HepG2 (cell line): ENCODE results near the gene DLG2. TPM values are rescaled to one million over a fixed set of nuclear protein-coding genes. Genes with fewer than 3 reads are reported as not detected.

ENCODE experiments used
- ATF3 ChIP-seq: sonication (generic); formaldehyde crosslinking; IDR thresholded peaks from 2 replicates; pipeline ENCODE4 v1.4.0; 2020; ENCODE audit warnings: missing genetic modification reagents
- HCFC1 ChIP-seq: fragments of 150-350 bp; IDR thresholded peaks from 2 replicates; pipeline ENCODE4 v1.6.1; 2014; ENCODE audit warnings: low read depth, low read length
- KDM4B ChIP-seq: sonication (generic); formaldehyde crosslinking; IDR thresholded peaks from 2 replicates; pipeline ENCODE4 v1.4.0; 2020; ENCODE audit warnings: missing genetic modification reagents
- KDM5A ChIP-seq: fragments of 200-600 bp; sonication (generic); IDR thresholded peaks from 2 replicates; pipeline ENCODE4 v1.7.0; 2018; ENCODE audit warnings: antibody characterized with exemption, mild to moderate bottlenecking, low read length, borderline replicate concordance
- NR2F1 ChIP-seq, 2 experiments: fragments of 450-650 bp in 1 of 2; formaldehyde crosslinking in 1 of 2; IDR thresholded peaks; 2 replicates each; pipeline versions ENCODE4 v1.5.0 to v1.6.1; 2016 to 2020; ENCODE audit warnings: mild to moderate bottlenecking in 1 of 2, missing compliant biosample characterization in 1 of 2, missing genetic modification reagents in 1 of 2, moderate library complexity in 1 of 2
- POLR2G ChIP-seq: fragments of 200-400 bp; formaldehyde crosslinking; IDR thresholded peaks from 2 replicates; pipeline ENCODE4 v1.6.1; 2018; ENCODE audit warnings: mild to moderate bottlenecking, low read depth, low read length, moderate library complexity
- PPARG ChIP-seq: conservative IDR thresholded peaks from 2 replicates; pipeline ENCODE4 v1.6.1; 2016; ENCODE audit warnings: missing biosample characterization, missing genetic modification reagents
- THAP11 ChIP-seq: IDR thresholded peaks from 2 replicates; pipeline ENCODE4 v1.6.1; 2016; ENCODE audit warnings: missing biosample characterization, missing genetic modification reagents
- UBTF ChIP-seq: sonication (generic); formaldehyde crosslinking; IDR thresholded peaks from 2 replicates; pipeline ENCODE4 v1.4.0; 2020; ENCODE audit warnings: mild to moderate bottlenecking, missing genetic modification reagents
- ZBTB10 ChIP-seq: sonication (generic); formaldehyde crosslinking; IDR thresholded peaks from 2 replicates; pipeline ENCODE4 v1.4.0; 2020; ENCODE audit warnings: missing genetic modification reagents, borderline replicate concordance
- ZBTB38 ChIP-seq: sonication (generic); formaldehyde crosslinking; IDR thresholded peaks from 2 replicates; pipeline ENCODE4 v1.5.1; 2020; ENCODE audit warnings: mild to moderate bottlenecking, missing genetic modification reagents
- ZFX ChIP-seq: sonication (generic); formaldehyde crosslinking; IDR thresholded peaks from 2 replicates; pipeline ENCODE4 v1.4.0; 2020; ENCODE audit warnings: mild to moderate bottlenecking, low read depth, missing genetic modification reagents, moderate library complexity
- ZNF251 ChIP-seq: sonication (generic); formaldehyde crosslinking; IDR thresholded peaks from 2 replicates; pipeline ENCODE4 v1.9.0; 2021; ENCODE audit warnings: mild to moderate bottlenecking, missing genetic modification reagents
- ZNF280B ChIP-seq: sonication (generic); formaldehyde crosslinking; IDR thresholded peaks from 2 replicates; pipeline ENCODE4 v1.5.0; 2020; ENCODE audit warnings: missing genetic modification reagents, mild to moderate bottlenecking, borderline replicate concordance
- ZNF441 ChIP-seq: sonication (generic); formaldehyde crosslinking; IDR thresholded peaks from 2 replicates; pipeline ENCODE4 v1.7.0; 2021; ENCODE audit warnings: missing genetic modification reagents, borderline replicate concordance
- ZNF564 ChIP-seq: sonication (generic); formaldehyde crosslinking; IDR thresholded peaks from 2 replicates; pipeline ENCODE4 v1.8.1; 2023; ENCODE audit warnings: mild to moderate bottlenecking, missing genetic modification reagents
- ZNF567 ChIP-seq: sonication (generic); formaldehyde crosslinking; IDR thresholded peaks from 2 replicates; pipeline ENCODE4 v1.8.1; 2023; ENCODE audit warnings: mild to moderate bottlenecking, missing genetic modification reagents, borderline replicate concordance
- ZNF691 ChIP-seq: sonication (generic); formaldehyde crosslinking; IDR thresholded peaks from 2 replicates; pipeline ENCODE4 v1.4.0; 2020; ENCODE audit warnings: missing genetic modification reagents, low read depth, mild to moderate bottlenecking, borderline replicate concordance
- ZNF768 ChIP-seq: sonication (generic); formaldehyde crosslinking; IDR thresholded peaks from 2 replicates; pipeline ENCODE4 v1.4.0; 2020; ENCODE audit warnings: missing genetic modification reagents
- ZNF772 ChIP-seq: sonication (generic); formaldehyde crosslinking; IDR thresholded peaks from 2 replicates; pipeline ENCODE4 v1.5.0; 2020; ENCODE audit warnings: mild to moderate bottlenecking, missing genetic modification reagents
- ZNF781 ChIP-seq: sonication (generic); formaldehyde crosslinking; IDR thresholded peaks from 2 replicates; pipeline ENCODE4 v1.5.1; 2020; ENCODE audit warnings: borderline replicate concordance, mild to moderate bottlenecking, missing genetic modification reagents; ENCODE audit errors: not compliant biosample characterization
- polyA plus RNA-seq, 8 experiments: library from polyadenylated mRNA; depleted of rRNA in 3 of 8; stranded (reverse) in 7 of 8; unstranded in 1 of 8; fragments of >200 nt; fragmentation: Illumina TruSeq in 4 of 8; extraction: Trizol in 4 of 8; gene quantifications; 2 replicates each; pipeline versions ENCODE4 v1.2.1 to v1.2.3, GENCODE V29; 2011 to 2016; ENCODE audit warnings: low read depth in 4 of 8, missing spikeins in 1 of 8, mixed read lengths in 1 of 8; ENCODE audit not compliant: insufficient read depth in 1 of 8
- total RNA-seq, 5 experiments: library from RNA; depleted of rRNA; stranded (reverse); fragments of >200 nt; fragmentation: Illumina TruSeq; extraction: Trizol; gene quantifications; 2 replicates each; pipeline ENCODE4 v1.2.3, GENCODE V29; 2016; ENCODE audit warnings: low read depth in 1 of 5

DLG2 gene
- total and polyA plus RNA-seq, 2 of the 13 experiments (the other 11 are each of a cell fraction or from before 2014, with no cell fraction given), result 0.46 to 1.0 TPM

GRCh38 chr11:85647604-85648299 is 20.6 kb upstream of the DLG2 start, which contains the start of gene TMEM126A (continued):
- TF ChIP-seq ZNF567 (CRISPR knock-in tag) (0 out of 2 replicates have a peak, but pooled peaks have one; percentile 35), UBTF (CRISPR knock-in tag) (peak; percentile 63), ZNF772 (peak; percentile 70), KDM4B (CRISPR knock-in tag) (peak; percentile 66; the same call in 1 of the 2 replicates), PPARG (CRISPR knock-in tag) (peak; percentile 80), ZNF781 (CRISPR knock-in tag) (peak; percentile 15), POLR2G (peak; percentile 96), ATF3 (peak; percentile 9; the same call in 1 of the 2 replicates), ZFX (CRISPR knock-in tag) (peak; percentile 93), ZBTB38 (peak; percentile 61; the same call in 1 of the 2 replicates), ZBTB10 (CRISPR knock-in tag) (no peak), ZNF691 (CRISPR knock-in tag) (peak; percentile 78; the same call in 1 of the 2 replicates), HCFC1 (peak; percentile 47; the same call in 1 of the 2 replicates), ZNF564 (0 out of 2 replicates have a peak, but pooled peaks have one; percentile 14), ZNF251 (no peak), ZNF768 (CRISPR knock-in tag) (0 out of 2 replicates have a peak, but pooled peaks have one; percentile 47), ZNF441 (CRISPR knock-in tag) (peak; percentile 38; the same call in 1 of the 2 replicates), ZNF280B (CRISPR knock-in tag) (no peak), NR2F1 (CRISPR knock-in tag; IDR thresholded peaks at IDR 0.05) (0 out of 4 replicates have a peak, but pooled peaks of 1 of the 2 experiments have one; percentile 10), THAP11 (CRISPR knock-in tag) (peak; percentile 86), KDM5A (peak; percentile 82)
